ENCODE data around the gene SLC9A4.

SLC9A4 gene

DNA sequence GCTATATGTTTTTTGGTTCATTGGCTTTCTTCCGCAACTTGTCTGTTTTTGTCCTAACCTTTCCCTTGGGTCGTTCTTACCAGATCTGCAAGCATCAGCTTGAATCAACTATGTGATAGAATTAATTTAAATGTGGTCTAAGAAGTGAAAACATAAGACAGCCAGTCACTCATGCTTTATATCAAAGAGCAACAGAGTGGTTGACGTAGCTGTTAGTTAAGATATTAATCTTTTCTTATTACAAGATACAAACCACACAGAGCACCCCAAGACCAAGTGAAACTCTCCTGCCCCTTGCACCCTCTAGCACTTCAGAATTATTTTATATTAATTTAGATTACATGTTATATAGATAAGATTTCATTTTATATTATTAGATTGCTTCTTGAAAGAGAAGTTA, 34.9 kb upstream of the SLC9A4 start:
- TF ChIP-seq CTCF (IDR thresholded peaks at IDR 0.05; ENCODE audit: borderline replicate concordance, control extremely low read depth, extremely low read depth, insufficient read depth, missing control alignments): no peak
- no peak for DNase-seq (ENCODE audit: low spot score)
- in situ Hi-C loops (cut with MboI; ENCODE audit: low sequenced_read_pairs, unreplicated experiment): loop anchor here (10.0 kb wide), 1 partner anchor 73 kb away; no protein-coding TSS in a partner anchor

- TF ChIP-seq CTCF (IDR thresholded peaks at IDR 0.05; ENCODE audit: borderline replicate concordance, control extremely low read depth, extremely low read depth, insufficient read depth, missing control alignments): no peak
- no peak for DNase-seq (ENCODE audit: low spot score)
- in situ Hi-C loops (cut with MboI; ENCODE audit: low sequenced_read_pairs, unreplicated experiment): loop anchor here (10.0 kb wide), 1 partner anchor 74 kb away; no protein-coding TSS in a partner anchor
Measured at GRCh38 chr2:102438578-102438977, 34.4 kb upstream of the SLC9A4 start.

DNA sequence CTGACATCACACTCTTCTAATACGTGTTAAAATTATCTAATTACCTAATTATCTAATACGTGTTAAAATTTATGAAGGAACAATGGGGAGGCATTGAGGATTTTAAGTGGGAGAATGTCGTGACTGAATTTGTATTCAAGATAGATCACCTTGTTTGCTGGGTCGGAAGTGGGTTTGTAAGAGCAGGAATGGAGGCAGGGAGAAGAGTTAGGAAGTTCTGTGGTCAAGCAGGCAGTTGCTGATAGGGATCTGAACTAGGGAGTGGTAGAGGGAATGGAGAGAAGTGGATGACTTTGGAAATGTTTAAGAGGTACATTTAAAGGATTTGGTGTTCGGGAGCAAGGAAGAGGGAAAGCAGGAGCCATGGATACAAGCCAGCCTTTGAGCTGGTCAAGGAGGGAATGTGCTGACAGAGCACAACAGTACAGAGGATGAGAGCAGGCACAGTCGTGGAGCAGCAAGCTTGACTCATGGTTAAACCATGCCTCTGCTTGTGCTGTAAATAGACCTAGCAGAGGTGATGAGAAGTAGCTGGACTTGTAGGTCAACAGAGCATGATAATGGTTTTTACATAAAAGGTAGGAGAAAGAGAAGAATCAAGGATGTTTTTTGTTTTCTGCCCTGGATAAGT, 33.8 kb upstream of the SLC9A4 start:
- DNase-seq (ENCODE audit: low spot score): no peak
- in situ Hi-C loops (cut with MboI; ENCODE audit: low sequenced_read_pairs, unreplicated experiment): loop anchor here (10.0 kb wide), 1 partner anchor 74 kb away; no protein-coding TSS in a partner anchor
- TF ChIP-seq CTCF (IDR thresholded peaks at IDR 0.05; ENCODE audit: borderline replicate concordance, control extremely low read depth, extremely low read depth, insufficient read depth, missing control alignments): no peak

DNA sequence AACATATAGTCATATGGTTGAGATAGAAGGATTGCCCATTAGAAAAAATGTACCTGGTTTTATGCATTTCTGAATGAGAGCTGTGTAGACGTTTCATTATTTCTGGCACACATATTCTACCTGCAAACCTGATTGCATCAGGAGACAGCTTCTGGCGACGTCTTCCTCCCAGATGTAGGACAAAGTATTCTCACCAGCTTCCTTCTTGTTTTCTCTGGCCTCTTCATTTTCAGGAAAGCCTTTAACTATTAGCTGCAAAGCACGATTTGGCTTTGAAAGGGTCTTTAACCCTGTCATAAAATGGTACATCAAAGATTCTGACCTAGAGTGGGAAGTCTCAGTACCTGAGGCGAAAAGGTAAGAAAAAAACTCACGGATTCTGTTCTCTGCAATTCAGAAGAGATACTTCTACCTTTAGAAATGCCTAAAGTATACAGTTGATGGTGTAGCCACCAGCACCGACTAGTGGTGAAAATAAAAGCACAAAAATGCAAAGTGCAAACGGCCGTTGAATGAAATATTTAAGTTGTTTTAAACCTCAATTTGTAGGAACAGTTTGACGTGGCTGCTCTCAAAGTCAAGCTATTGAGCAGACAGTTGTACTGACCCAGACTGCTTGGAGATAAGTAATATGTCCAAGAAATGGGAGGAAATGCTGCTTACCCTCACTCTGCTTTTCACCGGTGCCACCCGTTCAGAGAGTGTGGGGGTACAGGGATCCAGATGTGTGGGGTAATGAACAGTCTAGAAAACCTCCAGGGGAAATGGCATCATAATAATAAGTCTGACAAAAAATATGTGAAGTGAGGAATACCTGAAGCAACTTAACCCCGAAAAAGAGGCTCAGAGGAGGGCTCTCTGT, 29.8 kb upstream of the SLC9A4 start:
- DNase-seq (ENCODE audit: low spot score): peak; percentile 52
- in situ Hi-C loops (cut with MboI; ENCODE audit: low sequenced_read_pairs, unreplicated experiment): loop anchor here (10.0 kb wide), 3 partner anchors 188 to 558 kb away; no protein-coding TSS in a partner anchor
- TF ChIP-seq CTCF (IDR thresholded peaks at IDR 0.05; ENCODE audit: borderline replicate concordance, control extremely low read depth, extremely low read depth, insufficient read depth, missing control alignments): peak; percentile 52

- in situ Hi-C loops (cut with MboI; ENCODE audit: low sequenced_read_pairs, unreplicated experiment): loop anchor here (10.0 kb wide), 3 partner anchors 189 to 559 kb away; no protein-coding TSS in a partner anchor
- no peak for DNase-seq (ENCODE audit: low spot score)
- TF ChIP-seq CTCF (IDR thresholded peaks at IDR 0.05; ENCODE audit: borderline replicate concordance, control extremely low read depth, extremely low read depth, insufficient read depth, missing control alignments): no peak
Measured at GRCh38 chr2:102444233-102444632, 28.8 kb upstream of the SLC9A4 start.

- TF ChIP-seq CTCF (IDR thresholded peaks at IDR 0.05; ENCODE audit: borderline replicate concordance, control extremely low read depth, extremely low read depth, insufficient read depth, missing control alignments): no peak
- no peak for DNase-seq (ENCODE audit: low spot score)
- in situ Hi-C loops (cut with MboI; ENCODE audit: low sequenced_read_pairs, unreplicated experiment): loop anchor here (10.0 kb wide), 3 partner anchors 192 to 562 kb away; no protein-coding TSS in a partner anchor
Measured at GRCh38 chr2:102446936-102447335, 26.1 kb upstream of the SLC9A4 start.
